ENCODE measurements around the gene NPEPL1.
"Not testable (repeated sequence)": the region's sequence is repeated elsewhere in the genome, so short reads cannot be mapped to it uniquely, and the experiment has no call there.

NPEPL1 gene

DNA sequence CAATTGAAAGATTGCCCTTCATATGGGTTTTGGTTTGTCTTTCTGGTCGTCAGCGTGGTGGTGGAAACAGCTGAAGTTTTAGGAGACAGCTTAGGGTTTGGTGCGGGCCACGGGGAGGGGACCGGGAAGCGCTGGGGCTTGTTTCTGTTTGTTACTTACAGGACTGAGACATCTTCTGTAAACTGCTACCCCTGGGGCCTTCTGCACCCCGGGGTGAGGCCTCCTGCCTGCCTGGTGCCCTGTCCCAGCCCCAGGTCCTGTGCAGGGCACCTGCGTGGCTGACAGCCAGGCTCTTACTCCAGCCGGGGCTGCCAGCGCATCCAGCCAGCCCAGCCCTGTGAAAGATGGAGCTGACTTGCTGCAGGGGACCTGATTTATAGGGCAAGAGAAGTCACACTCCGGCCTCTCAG is 22.8 kb downstream of the NPEPL1 start:
- no peak for DNase-seq (ENCODE audit: low read depth)

DNA sequence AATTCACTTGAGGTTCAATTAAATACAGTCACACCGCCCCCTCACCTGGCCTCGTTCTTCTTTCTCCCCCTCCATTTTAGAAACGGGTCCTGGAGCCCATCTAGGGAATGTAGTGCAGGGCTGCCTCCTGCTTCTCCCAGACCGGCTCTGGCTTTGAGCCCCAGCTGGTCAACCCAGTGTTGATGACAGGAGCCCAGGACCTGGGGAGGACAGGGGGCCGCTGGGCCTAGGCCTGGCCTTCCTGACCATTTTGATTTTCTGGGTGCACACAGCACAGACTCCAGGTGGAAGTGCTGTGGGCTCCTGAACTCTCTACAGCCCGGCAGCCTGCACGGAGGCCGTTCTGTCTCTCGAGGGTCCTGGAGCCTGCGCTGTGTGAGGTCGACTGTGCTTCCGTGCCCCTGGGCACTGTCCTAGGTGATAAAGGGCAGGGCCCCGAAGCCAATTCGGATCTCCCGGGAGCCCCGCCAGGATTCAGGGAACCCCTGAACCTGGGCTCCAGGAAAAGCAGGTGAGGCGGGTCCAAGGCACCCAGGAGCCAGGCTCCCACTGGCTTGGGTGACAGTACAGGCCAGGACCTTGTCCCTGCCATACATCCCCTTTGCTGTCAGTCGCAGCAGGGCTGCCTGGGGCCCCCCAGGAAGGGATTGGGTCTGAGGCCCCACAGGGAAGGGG is 23.3 kb downstream of the NPEPL1 start:
- DNase-seq (ENCODE audit: low read depth): no peak

DNA sequence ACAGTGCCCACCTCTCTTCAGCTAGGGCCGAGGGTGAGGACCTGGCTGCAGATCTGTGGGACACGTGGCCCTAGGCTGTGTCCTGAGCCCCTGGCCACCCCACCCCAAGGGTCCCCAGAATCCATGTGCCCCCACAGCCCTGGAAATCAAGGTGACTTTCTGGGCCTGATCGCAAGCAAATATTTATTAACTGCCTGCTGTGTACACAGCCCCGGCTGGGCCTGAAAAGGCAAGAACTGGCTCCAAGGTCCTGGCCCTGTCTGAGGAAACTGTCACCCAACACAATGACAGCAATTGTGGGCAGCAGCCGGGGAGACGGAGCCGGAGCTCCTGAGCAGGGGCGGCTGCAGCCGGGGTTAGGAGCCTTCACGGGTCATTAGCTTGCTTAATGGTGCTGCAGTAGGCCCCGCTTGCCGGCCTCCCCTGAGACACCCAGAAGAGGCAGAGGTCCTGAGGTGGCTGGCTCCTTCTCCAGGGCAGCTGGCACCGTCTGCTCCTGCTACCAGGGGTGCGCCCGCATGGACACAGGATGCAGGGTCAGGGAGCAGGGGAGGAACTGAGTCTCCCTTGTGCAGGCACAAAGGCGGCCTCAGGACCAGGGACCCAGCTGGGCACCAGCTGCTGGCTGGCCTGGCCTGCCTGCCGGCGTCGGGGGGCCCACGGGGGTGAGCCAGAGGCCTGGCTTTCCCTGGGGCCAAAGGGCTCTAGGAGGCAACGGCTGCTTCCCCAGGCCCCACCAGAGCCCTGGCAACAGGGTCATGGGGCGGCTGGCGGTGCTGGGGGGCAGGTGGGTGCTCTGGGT is 24.1 kb downstream of the NPEPL1 start:
- no peak for DNase-seq (ENCODE audit: low read depth)

DNA sequence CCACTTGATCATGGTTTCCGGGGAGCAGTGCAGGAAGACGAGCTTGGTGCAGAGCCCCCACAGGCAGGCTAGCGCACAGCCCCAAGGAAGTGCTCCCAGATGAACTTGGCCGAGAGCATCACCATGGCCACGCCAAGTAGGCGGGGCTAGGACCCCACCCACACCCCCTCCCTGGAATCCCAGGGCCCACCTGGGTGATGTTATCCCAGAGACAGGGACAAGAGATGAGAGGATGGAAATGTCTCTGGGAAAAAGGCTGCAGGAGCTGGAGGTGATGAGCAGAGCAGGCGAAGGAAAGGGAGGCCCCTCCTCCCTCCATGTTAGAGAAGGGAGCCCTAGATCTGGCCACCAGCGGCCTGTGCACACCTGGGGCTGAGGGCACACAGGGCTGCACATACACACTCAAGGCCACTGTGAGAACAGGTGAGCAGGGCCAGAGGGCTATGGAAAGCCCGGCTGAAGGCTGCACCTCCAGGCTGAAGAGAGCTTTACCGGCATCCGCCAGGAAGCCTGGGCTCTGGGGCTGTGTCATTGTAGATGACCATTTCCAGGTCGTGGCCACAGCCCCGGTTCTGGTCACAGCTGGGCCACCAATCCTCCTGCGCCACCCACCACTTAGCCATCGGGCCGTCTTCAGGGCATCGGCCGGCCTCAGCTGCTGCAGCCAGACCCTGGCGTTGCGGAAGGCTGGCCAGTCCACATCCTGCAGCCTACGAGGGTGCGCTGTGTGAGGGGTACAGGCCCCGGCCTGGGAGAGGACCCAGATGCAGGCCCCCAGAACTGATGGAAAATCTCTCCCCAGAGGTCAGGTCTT is 24.9 kb downstream of the NPEPL1 start:
- no peak for DNase-seq (ENCODE audit: low read depth)

DNA sequence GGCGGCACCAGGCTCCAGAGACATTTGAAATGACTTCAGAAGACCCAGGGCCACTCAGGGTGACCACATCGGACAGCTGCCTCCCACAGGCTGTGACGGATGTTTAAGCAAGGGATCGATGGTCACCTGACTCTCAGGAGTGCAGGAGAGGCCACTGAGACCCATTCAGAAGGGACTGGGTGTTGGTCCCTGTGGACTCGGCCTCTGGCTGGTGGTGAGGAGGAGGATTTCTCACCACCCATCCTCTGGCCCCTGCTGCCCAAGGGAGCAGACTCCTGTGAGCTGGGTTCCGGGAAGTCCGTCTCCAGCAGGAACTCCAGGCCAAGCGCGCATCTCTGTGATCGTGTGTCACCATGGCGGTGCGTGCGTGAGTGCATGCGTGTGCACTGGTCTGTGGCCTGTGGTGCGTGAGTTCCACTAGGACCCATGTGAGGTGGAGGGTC is 25.5 kb downstream of the NPEPL1 start:
- DNase-seq (ENCODE audit: low read depth): no peak

DNA sequence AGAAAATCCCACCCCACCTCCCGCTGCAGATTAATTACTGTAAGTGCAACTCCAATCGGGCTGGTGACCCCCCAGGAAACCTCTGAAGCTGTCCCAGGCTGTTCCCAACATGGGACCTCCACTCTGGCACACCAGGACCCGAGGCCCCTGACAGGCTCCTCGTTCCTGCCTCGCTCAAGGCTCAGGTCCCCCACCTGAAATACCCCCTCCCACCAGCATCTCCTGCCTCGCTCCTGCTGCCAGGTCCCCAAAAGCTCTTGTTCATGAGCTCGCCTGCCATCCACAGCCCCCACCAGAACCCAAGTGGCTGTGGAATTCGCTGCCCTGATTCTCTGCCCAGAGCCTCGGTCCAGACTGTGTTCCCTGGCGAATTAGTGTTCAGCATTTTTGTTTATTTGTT is 26.1 kb downstream of the NPEPL1 start:
- DNase-seq (ENCODE audit: low read depth): no peak

DNA sequence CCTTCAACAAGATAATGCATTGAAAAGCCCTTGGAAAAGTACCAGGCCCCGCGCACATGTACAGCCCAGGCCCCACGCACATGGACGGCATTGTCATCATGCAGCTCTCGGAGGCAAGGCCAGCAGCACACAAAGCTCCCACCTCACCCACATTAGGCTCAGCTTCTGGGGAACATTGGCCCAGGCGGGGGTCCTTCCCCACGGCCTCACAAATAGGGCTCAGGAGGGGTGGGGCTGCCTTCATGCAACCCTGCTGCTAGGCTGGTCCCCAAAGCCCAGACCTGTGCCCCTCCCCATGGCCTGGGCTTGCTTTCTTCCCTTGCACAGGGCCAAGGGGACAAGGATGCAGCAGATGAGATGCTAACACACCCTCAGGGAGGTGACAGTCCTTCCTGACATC is 26.7 kb downstream of the NPEPL1 start:
- DNase-seq (ENCODE audit: low read depth): no peak

DNA sequence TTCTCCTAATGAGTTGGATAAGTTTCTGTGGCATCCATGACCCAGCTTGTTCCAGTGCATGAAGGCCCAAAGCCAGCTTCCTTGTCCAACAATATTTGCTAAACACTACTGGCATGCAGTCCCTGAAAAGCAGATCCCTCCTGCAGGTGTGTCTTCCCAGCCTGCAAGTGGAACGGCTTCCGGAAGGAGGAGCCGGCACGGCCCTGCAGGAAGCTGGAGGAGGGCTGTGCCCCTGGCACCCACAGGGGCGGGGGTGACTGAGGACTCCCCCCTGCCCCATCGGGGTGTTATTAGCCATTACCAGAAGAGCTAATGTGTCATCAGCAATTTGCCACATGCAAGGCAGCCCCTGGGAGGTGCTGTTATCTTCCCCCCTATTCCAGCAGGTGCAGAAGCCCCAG is 27.4 kb downstream of the NPEPL1 start:
- DNase-seq (ENCODE audit: low read depth): no peak

DNA sequence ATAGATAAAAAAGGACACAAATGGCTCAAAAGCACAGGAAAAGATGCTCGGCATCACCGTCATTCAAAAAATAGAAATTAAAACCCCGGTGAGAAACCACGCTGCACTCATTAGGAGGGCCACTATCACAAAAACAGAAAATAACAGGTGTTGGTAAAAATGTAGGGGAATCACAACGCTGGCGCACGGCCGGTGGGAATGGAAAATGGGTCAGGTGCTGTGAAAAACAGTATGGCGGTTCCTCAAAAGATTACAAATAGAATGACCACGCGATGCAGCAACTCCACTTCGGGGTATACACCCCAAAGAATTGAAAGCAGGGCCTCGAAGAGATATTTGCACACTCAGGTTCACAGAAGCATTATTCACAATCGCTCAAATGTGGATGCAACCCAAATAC is 28.3 kb downstream of the NPEPL1 start:
- DNase-seq (ENCODE audit: low read depth): no peak

DNA sequence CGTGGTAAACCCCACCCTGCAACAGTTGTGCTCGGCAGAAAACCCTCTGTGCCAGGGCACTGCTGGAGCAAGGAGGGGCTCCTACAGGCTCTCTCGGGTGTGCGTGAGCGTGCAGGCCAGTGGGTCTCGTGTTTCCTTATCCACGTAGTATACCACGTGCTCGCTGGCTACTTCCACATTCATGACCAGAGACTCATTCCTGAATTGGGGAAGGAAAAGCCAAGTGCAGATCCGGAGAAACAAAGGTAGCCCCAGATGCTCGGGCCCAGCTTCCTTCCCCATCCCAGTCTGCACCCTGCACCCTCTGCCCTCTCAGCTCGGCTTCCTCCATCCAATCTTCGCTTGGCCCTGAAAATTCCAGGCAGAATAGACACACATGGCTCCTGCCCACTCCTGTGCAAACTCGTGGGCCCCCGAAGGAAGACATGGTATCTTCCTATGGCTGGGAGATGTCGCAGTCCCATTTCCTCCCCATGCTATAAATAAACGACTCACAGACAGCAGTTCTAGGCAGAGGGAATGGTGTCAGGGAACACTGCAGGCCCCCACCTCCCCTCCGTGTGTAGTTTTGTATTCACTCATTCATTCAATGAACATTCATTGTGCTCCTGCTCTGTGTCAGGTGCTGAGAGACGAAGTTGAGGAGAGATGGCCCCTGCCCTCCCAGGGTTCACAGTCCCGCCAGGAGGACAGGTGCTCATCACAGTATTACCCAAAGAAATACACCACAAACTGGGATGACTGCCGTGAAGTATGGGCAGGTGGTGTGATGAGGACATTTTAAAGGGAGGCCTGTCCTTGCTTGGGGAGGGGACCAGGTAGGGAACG is 29.6 kb downstream of the NPEPL1 start:
- no peak for DNase-seq (ENCODE audit: low read depth)

DNA sequence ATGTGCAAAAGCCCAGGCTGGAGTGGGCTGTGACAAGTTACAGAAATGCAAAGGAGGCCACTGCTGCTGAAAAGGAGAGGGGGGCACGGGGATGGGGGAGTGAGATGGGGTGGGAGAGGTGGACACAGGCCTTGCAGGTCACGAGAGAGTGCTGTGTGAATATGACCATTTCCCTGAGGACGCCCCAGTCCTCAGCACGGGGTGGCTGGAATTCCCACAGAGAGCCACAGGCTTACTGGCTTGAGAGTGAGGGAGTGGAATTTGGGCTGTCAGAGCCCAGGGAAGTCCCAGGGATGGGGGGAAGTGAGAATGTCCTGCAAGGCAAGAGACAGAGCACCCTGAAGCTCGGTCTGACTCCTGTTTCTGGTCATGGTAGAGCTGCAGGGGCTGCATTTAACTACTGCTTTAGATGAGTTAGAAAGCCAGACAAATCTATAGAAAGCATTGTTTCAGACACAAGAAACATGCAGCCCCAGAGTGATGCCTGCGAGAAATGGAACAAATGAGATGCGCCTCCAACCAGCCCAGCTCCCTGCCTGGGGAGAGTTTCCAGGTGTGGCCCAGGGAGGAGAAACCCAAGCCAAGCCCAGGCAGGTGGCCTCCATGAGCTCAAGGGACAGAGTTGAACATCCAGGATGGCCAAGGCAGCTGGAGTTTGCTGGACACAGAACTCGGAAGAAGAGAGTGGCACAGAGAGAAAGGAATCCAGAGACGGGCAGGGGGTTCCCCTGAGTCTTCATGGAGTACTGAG is 30.5 kb downstream of the NPEPL1 start:
- no peak for DNase-seq (ENCODE audit: low read depth)

DNA sequence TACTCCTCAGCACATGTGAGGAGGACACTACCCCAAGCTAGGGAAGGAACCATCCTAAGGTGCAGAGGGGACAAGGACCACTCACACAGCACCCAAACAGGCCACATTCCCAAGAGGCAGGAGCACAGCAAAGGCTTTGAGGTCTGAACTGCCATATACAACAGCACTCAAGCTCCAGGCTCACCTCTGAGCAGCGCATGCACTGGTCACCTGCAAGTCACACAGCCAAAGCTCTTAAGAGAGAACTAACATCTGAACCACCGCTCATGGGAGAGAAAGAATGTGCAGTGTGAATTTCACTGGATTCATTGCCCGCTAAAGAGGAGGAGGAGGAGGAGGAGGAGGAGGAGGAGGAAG is 31.0 kb downstream of the NPEPL1 start:
- DNase-seq (ENCODE audit: low read depth): no peak

DNA sequence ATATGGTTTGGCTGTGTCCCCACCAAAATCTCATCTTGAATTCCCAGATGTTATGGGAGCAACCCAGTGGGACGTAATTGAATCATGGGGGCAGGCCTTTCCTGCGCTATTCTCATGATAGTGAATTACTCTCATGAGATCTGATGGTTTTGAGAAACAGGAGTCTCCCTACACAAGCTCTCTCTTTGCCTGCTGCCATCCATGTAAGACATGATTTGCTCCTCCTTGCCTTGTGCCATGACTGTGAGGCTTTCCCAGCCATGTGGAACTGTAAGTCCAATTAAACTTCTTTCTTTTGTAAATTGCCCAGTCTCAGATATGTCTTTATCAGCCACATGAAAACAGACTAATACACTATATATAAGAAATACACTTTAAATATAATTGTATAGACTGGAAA is 33.6 kb downstream of the NPEPL1 start:
- not testable (repeated sequence) for DNase-seq (ENCODE audit: low read depth)

DNA sequence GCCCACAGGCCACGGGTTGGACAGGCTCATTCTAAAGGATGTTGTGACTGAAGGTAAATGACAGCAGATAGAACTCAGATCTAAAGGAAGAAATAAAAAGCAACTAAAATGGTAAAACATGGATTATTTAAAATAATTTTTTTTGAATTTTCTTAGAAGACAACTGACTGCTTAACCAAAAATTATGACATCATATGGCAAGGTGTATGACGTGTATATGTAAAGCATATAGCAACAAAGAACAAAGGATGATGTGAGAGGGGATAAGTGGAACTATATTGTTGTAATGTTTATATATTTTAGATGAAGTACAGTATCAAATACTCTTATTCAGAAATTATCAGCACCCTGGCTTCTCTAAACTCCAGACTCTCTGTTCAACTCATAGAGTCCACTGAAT is 38.6 kb downstream of the NPEPL1 start:
- no peak for DNase-seq (ENCODE audit: low read depth)

DNA sequence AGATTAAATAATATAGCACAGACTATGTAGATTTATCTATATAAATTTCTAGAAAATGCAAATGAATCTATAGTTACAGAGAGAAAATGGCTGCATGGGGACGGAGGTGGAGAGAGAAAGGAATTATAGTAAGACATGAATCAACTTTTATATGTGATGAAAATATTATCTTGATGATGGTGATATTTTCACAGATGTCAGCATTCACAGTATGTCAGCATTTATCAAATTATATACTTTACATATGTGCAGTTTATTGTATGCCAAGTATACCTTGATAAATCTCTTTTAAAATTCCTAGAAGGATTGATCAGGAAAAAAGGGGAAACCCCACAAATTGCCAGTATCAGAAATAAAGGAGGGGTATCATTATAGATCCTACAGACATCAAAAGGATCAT is 44.6 kb downstream of the NPEPL1 start:
- no peak for DNase-seq (ENCODE audit: low read depth)

DNA sequence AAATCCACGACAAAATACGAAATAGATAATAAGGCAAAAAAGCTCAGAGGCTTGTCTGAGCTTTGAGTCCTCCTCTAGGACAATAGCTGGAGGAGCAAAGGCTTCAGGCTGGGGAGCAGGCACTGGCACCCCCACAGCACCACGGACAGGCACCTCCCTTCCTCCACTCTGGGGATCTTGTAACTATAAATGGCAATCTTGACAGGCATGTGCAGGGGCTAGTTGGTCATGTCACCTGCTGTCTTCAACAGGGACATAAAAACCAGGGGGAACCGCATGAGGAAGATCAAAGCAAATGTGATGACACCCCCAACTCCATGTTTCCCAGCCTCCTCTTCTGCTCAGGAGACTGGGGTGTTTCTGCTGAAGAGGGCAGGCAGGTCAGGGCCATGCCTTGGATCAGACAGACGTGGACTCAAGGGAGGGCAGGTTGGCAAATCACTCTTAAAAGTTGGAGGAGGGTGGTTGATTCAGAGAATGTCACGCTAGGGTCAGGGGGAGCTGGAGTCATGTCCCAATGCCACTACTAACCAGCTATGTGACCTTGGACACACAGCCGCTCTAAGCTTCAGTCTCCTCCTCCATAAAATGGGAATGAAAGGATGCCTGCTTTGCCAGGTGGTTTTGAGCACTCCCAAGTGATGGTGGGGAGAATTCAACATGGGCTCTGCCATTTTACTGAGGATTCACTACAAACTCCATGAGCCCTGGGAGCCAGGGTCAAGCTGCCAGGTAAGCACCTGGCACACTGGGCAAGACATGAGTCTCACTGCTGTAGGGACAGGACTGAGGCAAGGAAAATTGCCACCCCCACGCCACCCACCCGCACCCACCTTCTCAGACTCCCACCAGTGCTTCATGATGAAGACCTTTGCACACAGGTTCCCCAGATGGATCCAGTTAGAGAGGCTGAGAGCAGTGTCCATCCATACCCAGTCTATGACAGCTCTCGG is 48.0 kb downstream of the NPEPL1 start:
- no peak for DNase-seq (ENCODE audit: low read depth)

DNA sequence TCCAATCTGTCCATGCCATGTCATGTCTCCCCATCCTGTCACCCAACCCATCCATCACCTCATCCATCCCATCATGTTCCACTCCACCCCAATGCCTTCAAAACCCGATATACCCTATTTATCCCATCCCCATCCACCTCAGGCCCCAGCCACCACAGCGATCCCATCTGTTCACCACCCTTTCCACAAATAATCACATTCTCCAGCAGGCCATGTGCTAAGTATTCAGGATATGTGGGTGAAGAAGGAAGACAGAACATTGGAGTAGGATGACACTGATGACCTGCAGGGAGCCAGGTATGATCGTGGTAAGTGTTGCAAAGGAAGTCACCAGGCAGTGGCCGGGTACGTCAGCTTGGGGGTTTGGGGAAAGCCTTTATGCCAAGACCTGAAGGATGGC is 48.8 kb downstream of the NPEPL1 start:
- DNase-seq (ENCODE audit: low read depth): no peak

DNA sequence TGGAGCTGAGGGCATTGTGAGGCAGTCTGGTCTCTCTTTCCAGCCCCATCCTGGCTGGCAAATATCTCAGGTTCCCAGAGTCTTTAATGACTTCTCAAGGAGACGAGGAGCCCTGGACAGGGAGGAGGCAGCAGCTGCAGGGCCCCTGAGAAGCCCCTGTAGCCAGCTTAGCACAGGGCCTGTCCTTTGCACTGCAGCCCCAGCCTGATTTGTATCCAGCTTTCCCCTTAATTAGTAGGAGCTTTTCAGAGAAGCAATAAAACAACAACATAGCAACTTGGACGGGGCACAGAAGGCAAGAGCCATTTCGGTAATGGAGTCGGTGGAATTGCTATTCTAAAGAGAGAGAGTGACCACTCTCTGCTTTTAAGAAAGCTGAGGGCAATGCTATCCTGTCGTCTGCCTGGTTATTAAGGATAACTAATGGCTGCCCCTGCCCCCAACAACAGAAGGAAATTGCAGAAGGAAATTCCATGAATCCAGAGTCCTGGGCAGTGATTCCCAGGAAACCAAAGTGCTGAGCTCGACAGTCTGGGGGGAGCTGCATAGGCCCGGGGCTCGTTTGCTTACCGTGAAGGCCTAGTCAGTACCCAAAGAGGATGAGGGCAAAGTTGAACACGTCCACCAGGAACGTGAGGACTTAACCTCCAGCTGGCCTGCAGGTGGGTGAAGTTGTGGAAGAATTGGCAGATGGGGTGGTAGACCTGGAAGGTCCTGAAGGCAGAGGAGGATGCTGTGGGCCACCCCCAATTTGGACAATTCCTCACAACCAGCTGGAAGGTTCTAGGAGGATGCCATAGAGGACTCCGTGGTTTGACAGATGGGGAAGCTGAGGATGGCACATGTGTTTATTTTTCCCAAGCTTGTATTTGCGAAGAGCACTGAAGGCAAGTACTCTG is 50.3 kb downstream of the NPEPL1 start:
- no peak for DNase-seq (ENCODE audit: low read depth)

DNA sequence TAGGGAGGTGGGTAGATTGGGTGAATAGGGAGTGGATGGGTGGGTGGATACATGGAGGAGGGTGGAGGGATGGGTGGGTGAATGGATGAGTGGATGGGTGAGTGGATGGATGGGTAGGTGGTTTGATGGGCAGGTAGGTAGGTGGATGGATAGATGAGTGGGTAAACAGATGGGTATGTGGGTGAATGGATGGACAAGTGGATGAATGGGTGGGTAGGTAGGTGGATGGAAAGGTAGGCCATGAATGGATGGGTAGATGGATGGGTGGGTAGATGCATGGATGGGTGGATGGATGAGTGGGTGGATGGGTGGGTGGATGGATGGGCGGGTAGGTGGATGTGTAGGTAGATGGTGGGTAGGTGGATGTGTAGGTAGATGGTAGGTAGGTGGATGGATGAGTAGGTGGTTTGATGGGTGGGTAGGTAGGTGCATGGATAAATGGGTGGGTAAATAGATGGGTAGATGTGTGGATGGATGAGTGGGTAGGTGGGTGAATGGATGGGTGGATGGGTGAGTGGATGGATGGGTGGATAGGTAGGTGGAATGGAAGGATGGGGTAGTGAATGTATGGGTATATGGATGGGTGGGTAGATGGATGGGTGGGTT is 51.4 kb downstream of the NPEPL1 start:
- no peak for DNase-seq (ENCODE audit: low read depth)

Data from stimulated activated CD8-positive, alpha-beta memory T cell treated with anti-CD3 and anti-CD28 coated beads, Interleukin-15, amount 100 ng/mL, for 24 hours (primary cell).